Endothelial cell of umbilical vein (primary cell): Measurements from ENCODE around the gene TRMT2A. TPM values are rescaled to one million over a fixed set of nuclear protein-coding genes. Genes with fewer than 3 reads are reported as not detected.

Experiments
- BruUV-seq: library from RNA; stranded (reverse); fragments of 400-500 nt; replicated peaks from 2 replicates; lab custom pipeline; 2021; lab: Mats Ljungman, UMichigan
- CTCF ChIA-PET: fragments of 300-600, 350-600 bp; sonication (Branson Sonifier 250); formaldehyde crosslinking; loops from one replicate; lab custom pipeline; 2021; ENCODE audit warnings: antibody characterized with exemption, inconsistent platforms; lab: Charles Lee
- POLR2A ChIA-PET: fragments of 300-600, 350-600 bp; sonication (Branson Sonifier 250); formaldehyde crosslinking; loops from one replicate; lab custom pipeline; 2021; ENCODE audit warnings: antibody characterized with exemption, inconsistent platforms; lab: Charles Lee
- DNase-seq: peaks from one replicate; pipeline ENCODE4 v3.0.0-alpha.2; 2011; ENCODE audit warnings: low read depth, low spot score
- FAIRE-seq: peaks from 2 replicates; lab custom pipeline; 2011; peaks lifted over from hg19 to GRCh38; lab: Jason Lieb, UNC
- H2AFZ ChIP-seq: 2 replicates; pipeline ENCODE4 v1.6.0; 2012; ENCODE audit warnings: low read depth, low read length, control low read depth, inconsistent platforms
- H3K27ac ChIP-seq: 2 replicates; pipeline ENCODE4 v1.5.1; 2011; ENCODE audit warnings: low read depth, mild to moderate bottlenecking, control low read depth, low read length, moderate library complexity; ENCODE audit not compliant: insufficient read depth
- H3K27me3 ChIP-seq, 2 experiments: 2 replicates each; pipeline versions ENCODE4 v1.6.0 to v1.6.1; 2011; ENCODE audit warnings: low read length in 2 of 2, mixed read lengths in 1 of 2; ENCODE audit not compliant: control insufficient read depth in 2 of 2, insufficient read depth in 2 of 2
- H3K36me3 ChIP-seq, 2 experiments: 2 replicates in 1 of 2; 3 replicates in 1 of 2; pipeline ENCODE4 v1.5.1; 2011; ENCODE audit warnings: low read length in 2 of 2, mild to moderate bottlenecking in 1 of 2, moderate library complexity in 1 of 2; ENCODE audit not compliant: control insufficient read depth in 2 of 2, insufficient read depth in 2 of 2; ENCODE audit errors: extremely low read depth in 1 of 2
- H3K4me1 ChIP-seq: 3 replicates; pipeline ENCODE4 v1.5.1; 2011; ENCODE audit warnings: mild to moderate bottlenecking, low read length; ENCODE audit not compliant: control insufficient read depth, insufficient read depth; ENCODE audit errors: extremely low read depth
- H3K4me2 ChIP-seq: 2 replicates; pipeline ENCODE4 v1.6.1; 2011; ENCODE audit warnings: low read length, control low read depth, mixed read lengths; ENCODE audit not compliant: insufficient read depth
- H3K4me3 ChIP-seq, 3 experiments: fragments of 200-600 bp in 1 of 3; sonication (generic), shearing (Covaris generic) in 1 of 3; replicated peaks in 1 of 3; 2 replicates each; pipeline ENCODE4 v1.5.1; 2011 to 2016; ENCODE audit warnings: control low read depth in 3 of 3, low read length in 3 of 3, mild to moderate bottlenecking in 2 of 3, inconsistent platforms in 1 of 3, low read depth in 1 of 3, moderate library complexity in 1 of 3; ENCODE audit not compliant: insufficient read depth in 1 of 3
- H3K79me2 ChIP-seq: 2 replicates; pipeline ENCODE4 v1.6.0; 2012; ENCODE audit warnings: low read length, inconsistent platforms; ENCODE audit not compliant: control insufficient read depth, insufficient read depth
- H3K9ac ChIP-seq: replicated peaks from 2 replicates; pipeline ENCODE3; 2011; ENCODE audit warnings: low read length, control low read depth; ENCODE audit not compliant: insufficient read depth; ENCODE audit errors: extremely low read depth
- H3K9me1 ChIP-seq: replicated peaks from 3 replicates; pipeline ENCODE4 v1.6.0; 2011; ENCODE audit warnings: mild to moderate bottlenecking, low read length; ENCODE audit not compliant: control insufficient read depth, insufficient read depth; ENCODE audit errors: extremely low read depth
- H3K9me3 ChIP-seq: replicated peaks from 2 replicates; pipeline ENCODE4 v1.5.1; 2012; ENCODE audit warnings: low read length, inconsistent platforms; ENCODE audit not compliant: control insufficient read depth, insufficient read depth
- H4K20me1 ChIP-seq: replicated peaks from 2 replicates; pipeline ENCODE3; 2011; ENCODE audit warnings: mild to moderate bottlenecking, low read length; ENCODE audit not compliant: control insufficient read depth, insufficient read depth; ENCODE audit errors: extremely low read depth
- CTCF ChIP-seq, 2 donors: IDR thresholded peaks; 1 replicate in 1 of 2; 2 replicates in 1 of 2; pipeline ENCODE4 v1.5.1; 2011; ENCODE audit warnings: low read length in 2 of 2, mild to moderate bottlenecking in 2 of 2, moderate library complexity in 2 of 2, control low read depth in 1 of 2, inconsistent platforms in 1 of 2, low read depth in 1 of 2; ENCODE audit not compliant: insufficient read depth in 1 of 2; ENCODE audit errors: extremely low read depth in 1 of 2
- EZH2 ChIP-seq: IDR thresholded peaks from 2 replicates; pipeline ENCODE4 v1.6.1; 2012; ENCODE audit warnings: borderline replicate concordance, low read depth, mild to moderate bottlenecking, moderate library complexity, low read length, inconsistent platforms; ENCODE audit not compliant: severe bottlenecking
- FOS ChIP-seq: IDR thresholded peaks from 2 replicates; pipeline ENCODE4 v1.6.1; 2011; ENCODE audit warnings: mild to moderate bottlenecking, low read length, moderate library complexity, borderline replicate concordance; ENCODE audit not compliant: insufficient read depth
- GATA2 ChIP-seq: IDR thresholded peaks from 2 replicates; pipeline ENCODE4 v1.7.0; 2011; ENCODE audit warnings: low read depth, mild to moderate bottlenecking, moderate library complexity, mixed read lengths, low read length; ENCODE audit not compliant: insufficient read length, insufficient read depth
- JUN ChIP-seq: IDR thresholded peaks from 2 replicates; pipeline ENCODE4 v1.6.1; 2011; ENCODE audit warnings: borderline replicate concordance, low read depth; ENCODE audit not compliant: insufficient read length, insufficient read depth
- MAX ChIP-seq: IDR thresholded peaks from 2 replicates; pipeline ENCODE4 v1.6.1; 2011; ENCODE audit not compliant: insufficient read depth, insufficient read length
- MYC ChIP-seq: IDR thresholded peaks from one replicate; pipeline ENCODE4 v1.6.1; 2011; ENCODE audit warnings: mild to moderate bottlenecking, low read depth, low read length
- POLR2A ChIP-seq: IDR thresholded peaks from 2 replicates; pipeline ENCODE4 v1.6.1; 2012; ENCODE audit warnings: low read depth, mild to moderate bottlenecking, control low read depth, low read length
- POLR2AphosphoS5 ChIP-seq: IDR thresholded peaks from 2 replicates; pipeline ENCODE4 v1.6.1; 2012; ENCODE audit warnings: low read depth, mild to moderate bottlenecking, control low read depth, low read length, moderate library complexity; ENCODE audit not compliant: insufficient read depth
- dilution Hi-C: fragments of 300-500 bp; cut with MboI; formaldehyde crosslinking; loops from one replicate; pipeline ENCODE4 v1.15.0; 2019; ENCODE audit warnings: low sequenced_read_pairs; ENCODE audit not compliant: extremely low pct_ligation_motif_present
- intact Hi-C: fragments of 100-400 bp; cut with micrococcal nuclease; formaldehyde crosslinking; loops from one replicate; pipeline ENCODE4 v1.10.0; 2022
- polyA plus RNA-seq, 4 experiments: library from polyadenylated mRNA; depleted of rRNA in 3 of 4; stranded (reverse) in 3 of 4; unstranded in 1 of 4; fragments of >200 nt; gene quantifications; 2 replicates each; pipeline versions ENCODE4 v1.2.1 to v1.2.3, GENCODE V29; 2011 to 2012; ENCODE audit warnings: missing spikeins in 1 of 4
- total RNA-seq: library from RNA; stranded (reverse); gene quantifications from 2 replicates; pipeline ENCODE4 v1.2.3, GENCODE V29; 2021

The TRMT2A gene
- total and polyA plus RNA-seq, 2 donors (not counting 3 experiments of a cell fraction or from before 2014, with no cell fraction given): 51.2 to 61.9 TPM

- FAIRE-seq (no peak), DNase-seq (no peak)
- BruUV-seq: no TSS peak
- TF ChIP-seq EZH2: no peak
- no peak for TF ChIP-seq CTCF (IDR thresholded peaks at IDR 0.05; ENCODE audit: extremely low read depth in 1 of 2, insufficient read depth in 1 of 2, low read depth in 1 of 2, low read length in 2 of 2)
- no peak for TF ChIP-seq POLR2A
- no peak for TF ChIP-seq POLR2AphosphoS5
- TF ChIP-seq JUN: no peak
- no peak for TF ChIP-seq FOS
- no peak for TF ChIP-seq GATA2
- no peak for TF ChIP-seq MAX
- no peak for TF ChIP-seq MYC
- Histone ChIP-seq H3K9me1 (no peaks in the 10 kb centered on the region), H3K27ac (no peak overlapping the region), H3K4me1 (no peaks in the 10 kb centered on the region), H3K27me3 (no peaks in the 10 kb centered on the region), H3K79me2 (peaks cover 51% of the 10 kb centered on the region), H3K9ac (no peak overlapping the region), H3K4me3 (no peak overlapping the region), H3K4me2 (no peak overlapping the region), H4K20me1 (no peaks in the 10 kb centered on the region), H3K9me3 (no peaks in the 10 kb centered on the region), H3K36me3 (peaks cover 59 to 87% of the 10 kb centered on the region in 2 experiments), H2AFZ (no peak overlapping the region)
- ChIA-PET POLR2A (no interaction called here), CTCF (no interaction called here)
- intact Hi-C loops (no loop called here), dilution Hi-C loops (no loop called here)
These were observed 26.2 kb downstream of the TRMT2A start for GRCh38 chr22:20090730-20091240.
